Fibroblast of the conjunctiva (primary cell): ENCODE measurements around the gene CFLAR.
"Not testable (repeated sequence)": the region's sequence is repeated elsewhere in the genome, so short reads cannot be mapped to it uniquely, and the experiment has no call there.

Source experiments
- DNase-seq: peaks from one replicate; pipeline ENCODE4 v3.0.0-alpha.2; 2010; ENCODE audit warnings: low read depth

CFLAR gene

DNA sequence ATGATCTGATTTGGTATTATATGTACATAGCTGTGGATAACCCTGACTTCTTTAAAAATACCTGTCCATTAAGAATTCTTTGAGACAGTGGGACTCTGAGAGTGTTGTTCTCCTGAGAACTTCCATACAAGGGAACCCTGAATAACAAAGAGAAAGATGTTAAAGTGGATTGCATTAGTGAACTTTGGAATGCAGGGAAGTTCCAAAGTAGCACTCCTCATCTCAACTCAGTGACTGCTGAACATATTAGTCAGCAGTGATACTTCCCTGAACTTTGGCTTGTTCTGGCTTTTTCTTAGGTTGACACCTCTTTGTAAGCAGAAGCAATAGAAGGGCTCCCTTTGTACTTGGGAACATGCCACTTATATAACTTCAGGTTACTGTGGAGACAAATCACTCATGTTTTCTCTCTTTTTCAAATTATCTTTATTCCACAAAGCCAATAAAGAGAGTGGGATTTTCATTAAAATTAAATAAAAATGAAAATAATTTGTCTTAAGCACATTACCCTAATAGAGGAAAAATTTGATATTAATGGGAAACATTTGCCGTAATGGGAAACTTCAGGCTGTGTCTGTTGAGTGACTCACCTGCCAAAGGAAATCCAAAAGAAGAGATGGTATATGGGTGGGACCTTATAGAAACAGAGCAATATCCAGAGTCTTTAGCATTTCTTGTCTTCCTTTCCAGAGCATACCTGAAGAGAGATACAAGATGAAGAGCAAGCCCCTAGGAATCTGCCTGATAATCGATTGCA lies 33.3 kb downstream of the CFLAR start:
- peak; percentile 82 for DNase-seq

DNA sequence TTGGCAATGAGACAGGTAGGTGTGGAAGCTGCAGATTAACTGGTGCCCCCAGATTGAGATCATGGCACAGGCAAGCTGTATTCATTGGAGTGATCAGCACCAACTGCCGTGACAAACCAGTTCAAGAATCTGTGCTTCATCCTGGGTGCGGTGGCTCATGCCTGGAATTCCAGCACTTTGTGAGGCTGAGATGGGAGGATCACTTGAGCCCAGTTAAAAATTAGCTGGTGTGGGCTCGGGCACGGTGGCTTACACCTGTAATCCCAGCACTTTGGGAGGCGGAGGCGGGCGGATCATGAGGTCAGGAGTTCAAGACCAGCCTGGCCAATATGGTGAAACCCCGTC lies 33.8 kb downstream of the CFLAR start:
- DNase-seq, result not testable (repeated sequence)

DNA sequence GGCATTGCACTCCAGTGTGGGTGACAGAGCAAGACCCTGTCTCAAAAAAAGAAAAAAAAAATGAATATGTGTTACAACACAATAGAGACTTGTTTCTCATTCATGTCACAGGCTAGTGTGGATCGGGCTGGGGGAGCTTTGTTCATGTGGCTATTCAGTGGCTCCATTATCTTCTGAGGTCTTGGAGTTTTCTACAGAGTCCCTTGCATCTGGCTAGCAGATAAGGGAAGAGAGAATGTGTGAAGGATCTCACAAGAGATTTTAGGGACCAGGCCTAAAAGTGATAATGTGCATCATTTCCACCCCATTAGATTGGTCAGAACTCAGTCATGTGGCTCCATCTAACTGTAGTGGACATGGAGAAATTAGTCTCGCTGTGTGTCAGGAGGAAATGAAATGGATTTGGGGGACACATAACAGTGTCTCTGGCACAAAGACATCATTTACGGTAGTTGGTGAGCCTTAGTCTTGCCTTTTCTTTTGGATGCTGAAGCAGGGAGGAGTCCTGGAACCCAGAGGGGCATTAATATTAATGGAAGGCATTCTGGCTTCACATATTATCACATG lies 34.6 kb downstream of the CFLAR start:
- DNase-seq, result no peak

GRCh38 chr2:201151127-201151981 lies 35.4 kb downstream of the CFLAR start:
- DNase-seq, result peak; percentile 43

DNA sequence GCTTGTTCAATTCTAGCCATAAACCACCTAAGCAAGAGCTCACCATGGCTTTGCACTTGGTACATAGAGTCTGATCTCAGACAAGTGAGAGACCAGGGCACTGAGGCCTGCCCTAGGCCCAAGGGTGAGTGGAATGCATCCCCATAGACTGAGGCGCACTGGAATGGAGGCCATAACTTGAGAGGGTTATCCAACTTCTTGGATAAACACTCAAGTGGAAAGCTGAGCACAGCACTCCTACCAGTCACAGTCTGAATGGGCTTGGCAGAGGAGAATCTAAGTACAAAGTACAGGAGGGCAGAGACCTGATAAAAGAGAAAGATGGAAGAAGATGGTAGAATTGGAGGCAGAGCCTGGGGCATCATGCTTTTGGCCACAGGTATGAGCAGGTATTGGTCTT lies 36.6 kb downstream of the CFLAR start:
- no peak for DNase-seq

GRCh38 chr2:201152999-201153815 lies 37.2 kb downstream of the CFLAR start:
- no peak for DNase-seq

DNA sequence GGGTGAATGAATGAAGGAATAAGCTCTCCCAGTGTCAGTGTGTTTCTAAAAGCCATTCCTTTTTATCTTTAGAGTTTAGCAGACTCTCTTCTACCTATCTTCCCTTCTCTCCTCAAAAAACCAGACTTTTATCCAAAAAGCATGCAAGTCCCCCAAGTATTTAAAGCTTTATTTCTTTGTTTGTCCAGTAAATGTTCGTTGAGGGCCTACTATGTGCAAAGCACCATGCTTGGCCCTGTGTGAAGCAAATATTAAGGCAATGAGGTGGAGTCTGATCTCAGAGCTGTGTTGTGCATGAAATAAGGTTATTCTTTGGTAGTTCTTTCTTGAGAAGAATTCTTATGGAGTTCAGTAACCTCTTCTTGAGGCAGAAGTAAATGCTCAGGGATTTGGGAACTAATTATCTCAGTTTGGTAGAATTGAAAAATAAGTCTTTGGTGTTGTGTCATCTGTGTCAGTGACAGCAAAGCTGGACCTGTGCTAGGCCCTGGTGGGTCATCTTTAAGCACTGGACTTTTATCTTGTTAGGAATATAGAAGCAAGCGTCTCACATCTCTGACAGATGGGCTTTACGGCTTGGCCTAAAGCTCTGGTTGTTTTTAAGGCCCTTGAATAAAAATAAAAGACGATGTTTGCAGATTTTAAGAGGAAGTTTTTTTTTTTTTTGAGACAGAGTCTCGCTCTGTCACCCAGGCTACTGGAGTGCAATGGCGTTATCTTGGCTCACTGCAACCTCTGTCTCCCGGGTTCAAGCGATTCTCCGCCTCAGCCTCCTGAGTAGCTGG lies 38.8 kb downstream of the CFLAR start:
- no peak for DNase-seq

DNA sequence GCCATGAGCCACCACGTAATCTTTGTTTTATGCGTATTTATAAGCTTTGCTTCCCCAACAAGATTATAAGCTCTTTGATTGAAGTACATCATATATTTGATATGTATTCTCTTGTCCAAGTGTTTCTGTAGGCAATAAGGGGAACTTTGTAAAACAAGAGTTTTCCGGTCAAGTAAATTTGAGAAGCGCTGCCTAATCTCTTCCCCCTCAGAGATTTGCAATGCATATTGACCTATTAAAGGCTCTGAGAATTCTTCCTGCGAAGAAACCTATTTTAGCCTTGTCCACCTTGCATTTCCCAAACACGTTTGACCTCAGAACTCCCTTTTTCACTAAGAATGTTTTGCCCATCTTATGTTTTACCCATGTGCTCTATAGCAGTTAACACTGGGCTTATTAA lies 40.1 kb downstream of the CFLAR start:
- no peak for DNase-seq

DNA sequence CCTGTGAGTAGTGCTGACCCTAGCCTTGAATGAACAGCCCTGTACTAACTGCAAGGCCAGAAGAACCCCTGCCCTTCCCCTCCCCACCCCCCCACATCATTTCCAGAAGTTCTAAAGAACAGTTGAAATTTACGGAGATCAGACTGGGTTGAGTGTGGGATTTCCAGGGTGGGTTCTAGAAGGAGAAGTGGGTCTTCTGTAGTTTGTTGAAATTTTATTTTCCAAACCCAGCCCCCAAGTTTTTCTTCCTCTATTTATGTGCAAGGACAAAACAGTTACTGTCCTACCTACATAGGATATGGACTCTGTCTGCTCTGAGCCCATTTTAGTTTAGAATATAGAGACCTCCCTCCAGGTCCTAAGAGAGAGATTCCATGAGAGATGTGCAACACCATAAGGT lies 40.7 kb downstream of the CFLAR start:
- DNase-seq, result no peak

- no peak for DNase-seq
These were observed 41.7 kb downstream of the CFLAR start for GRCh38 chr2:201157694-201158093.

- peak; percentile 75 for DNase-seq
These were observed 42.4 kb downstream of the CFLAR start for GRCh38 chr2:201158111-201158929.

DNA sequence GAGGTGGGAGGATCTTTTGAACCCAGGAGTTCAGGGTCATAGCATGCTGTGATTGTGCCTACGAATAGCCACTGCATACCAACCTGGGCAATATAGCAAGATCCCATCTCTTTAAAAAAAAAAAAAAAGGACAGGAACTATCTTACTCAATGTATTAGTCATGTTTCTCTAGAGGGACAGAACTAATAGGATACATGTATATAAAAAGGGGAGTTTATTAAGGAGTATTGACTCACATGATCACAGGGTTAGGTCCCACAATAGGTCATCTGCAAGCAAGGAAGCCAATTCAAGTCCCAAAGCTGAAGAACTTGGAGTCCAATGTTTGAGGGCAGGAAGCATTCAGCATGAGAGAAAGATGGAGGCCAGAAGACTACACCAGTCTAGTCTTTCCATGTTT lies 48.2 kb downstream of the CFLAR start:
- DNase-seq, result no peak

DNA sequence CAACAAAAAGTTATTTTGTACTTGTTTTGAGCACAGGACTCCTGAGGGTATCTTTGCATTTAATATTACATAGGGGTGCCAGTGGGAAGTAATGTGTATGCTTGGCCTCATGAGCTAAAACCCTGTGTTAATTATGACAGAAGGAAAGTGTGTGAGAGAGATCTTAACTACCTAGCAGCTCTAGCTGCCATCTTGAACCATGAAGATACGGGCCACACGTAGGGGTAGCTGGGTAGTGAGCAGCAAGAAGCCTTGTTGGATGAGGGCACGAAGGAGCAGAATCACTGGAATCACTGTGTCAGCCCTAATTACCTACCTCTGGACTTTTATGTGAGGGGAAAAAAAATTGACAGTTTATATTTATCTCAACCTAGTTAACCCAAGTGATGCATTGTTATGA lies 51.6 kb downstream of the CFLAR start:
- DNase-seq, result no peak

DNA sequence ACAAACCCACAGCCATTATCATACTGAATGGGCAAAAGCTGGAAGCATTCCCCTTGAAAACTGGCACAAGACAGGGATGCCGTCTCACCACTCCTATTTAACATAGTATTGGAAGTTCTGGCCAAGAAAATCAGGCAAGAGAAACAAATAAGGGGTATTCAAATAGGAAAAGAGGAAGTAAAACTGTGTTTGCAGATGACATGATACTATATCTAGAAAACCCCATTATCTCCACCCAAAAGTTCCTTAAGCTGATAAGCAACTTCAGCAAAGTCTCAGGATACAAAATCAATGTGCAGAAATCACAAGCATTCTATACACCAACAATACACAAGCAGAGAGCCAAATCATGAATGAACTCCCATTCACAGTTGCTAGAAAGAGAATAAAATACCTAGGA lies 52.5 kb downstream of the CFLAR start:
- not testable (repeated sequence) for DNase-seq

- DNase-seq, result no peak
These were observed 55.4 kb downstream of the CFLAR start for GRCh38 chr2:201171259-201171814.

- DNase-seq, result no peak
These were observed 56.3 kb downstream of the CFLAR start for GRCh38 chr2:201172279-201172678.

DNA sequence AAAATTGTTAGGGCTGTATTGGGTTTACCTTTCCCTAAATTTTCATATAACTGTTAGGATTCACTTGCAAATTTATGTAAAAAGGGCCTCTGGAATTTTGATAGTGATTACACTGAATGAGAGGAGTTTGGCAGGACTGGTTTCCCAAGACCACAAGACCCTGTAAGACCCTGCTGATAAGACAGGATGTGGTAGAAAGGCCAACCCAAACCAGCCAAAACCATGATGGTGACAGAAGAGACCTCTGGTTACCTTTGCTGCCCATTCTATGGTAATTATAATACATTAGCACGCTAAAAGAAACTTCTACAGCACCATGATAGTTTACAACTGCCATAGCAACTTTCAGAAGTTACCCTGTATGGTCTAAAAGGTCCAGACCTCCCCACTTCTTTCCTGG lies 58.7 kb downstream of the CFLAR start:
- no peak for DNase-seq

- no peak for DNase-seq
These were observed 60.1 kb downstream of the CFLAR start for GRCh38 chr2:201176081-201176481.

DNA sequence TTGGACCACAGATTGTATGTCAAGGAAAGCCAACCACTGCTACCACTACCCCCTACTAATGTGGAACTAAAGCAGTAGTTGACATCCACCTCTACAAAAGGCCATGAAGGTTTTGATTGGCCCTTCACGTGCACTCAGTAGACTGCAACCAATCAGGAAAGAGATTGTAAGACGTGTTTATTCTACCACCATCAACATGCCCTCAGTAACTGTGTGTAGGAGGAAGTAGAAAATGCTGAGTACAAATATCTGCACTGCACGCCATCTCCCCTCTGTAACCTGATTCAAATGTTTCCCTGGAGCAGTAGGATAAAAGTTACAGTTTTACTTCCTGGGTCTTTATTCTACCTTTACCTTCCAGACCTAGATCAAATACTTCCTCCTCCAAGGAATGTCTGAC lies 64.0 kb downstream of the CFLAR start:
- DNase-seq, result no peak

- no peak for DNase-seq
These were observed 66.8 kb downstream of the CFLAR start, which contains the start of gene CASP10 for GRCh38 chr2:201182650-201183364. Gene CASP10, plus strand, starts transcription at chr2:201183141. Its CDS starts 2,637 bp downstream, at chr2:201185778.
